Coronary artery (tissue), 2 donors: ENCODE data around the gene SLC17A9.
A peak's percentile ranks its signal among the peaks of the same experiment; 100 is the strongest.
"Not testable (repeated sequence)": the region's sequence is repeated elsewhere in the genome, so short reads cannot be mapped to it uniquely, and the experiment has no call there.

ENCODE experiments used
- DNase-seq: peaks from one replicate; pipeline ENCODE4 v3.0.0-alpha.2; 2017; ENCODE audit warnings: low spot score
- H3K27ac ChIP-seq, 2 donors: fragments of 200-600 bp; sonication (generic); one replicate each; pipeline ENCODE4 v1.5.1; 2016 to 2019
- H3K4me3 ChIP-seq: fragments of 200-600 bp; sonication (generic); 2 replicates; pipeline ENCODE4 v1.5.1; 2016; ENCODE audit warnings: mild to moderate bottlenecking, moderate library complexity
- CTCF ChIP-seq: fragments of 200-600 bp; sonication (generic); IDR thresholded peaks from one replicate; pipeline ENCODE4 v1.5.1; 2019; ENCODE audit warnings: antibody characterized with exemption

Gene SLC17A9

GRCh38 chr20:62921119-62921687 is 31.3 kb upstream of the SLC17A9 start:
- Histone ChIP-seq H3K4me3 (peak overlapping the region; percentile 46), H3K27ac (no peak overlapping the region)
- no peak for DNase-seq
- no peak for TF ChIP-seq CTCF

GRCh38 chr20:62922451-62922921 is 30.0 kb upstream of the SLC17A9 start:
- peak overlapping the region; percentile 50 to 92 for H3K27ac ChIP-seq
- H3K4me3 ChIP-seq, result no peak overlapping the region
- TF ChIP-seq CTCF, result no peak
- DNase-seq, result no peak

- DNase-seq, result not testable (repeated sequence)
- Histone ChIP-seq H3K27ac (peak overlapping the region; percentile 50 to 92), H3K4me3 (peak overlapping the region; percentile 84)
Measured at GRCh38 chr20:62923059-62923668, 29.3 kb upstream of the SLC17A9 start.

- TF ChIP-seq CTCF, result no peak
- Histone ChIP-seq H3K4me3 (peak overlapping the region; percentile 84), H3K27ac (peak overlapping the region; percentile 92 to 98)
- no peak for DNase-seq
Measured at GRCh38 chr20:62923669-62924441, 28.7 kb upstream of the SLC17A9 start.

- peak overlapping the region; percentile 92 to 98 for H3K27ac ChIP-seq
- no peak for DNase-seq
- no peak for TF ChIP-seq CTCF
- peak overlapping the region; percentile 84 for H3K4me3 ChIP-seq
Measured at GRCh38 chr20:62924442-62925075, 27.9 kb upstream of the SLC17A9 start.

GRCh38 chr20:62925076-62925419 is 27.5 kb upstream of the SLC17A9 start:
- TF ChIP-seq CTCF, result no peak

More at GRCh38 chr20:62925076-62925419, 27.5 kb upstream of the SLC17A9 start:
- DNase-seq, result no peak
- H3K27ac ChIP-seq, result peak overlapping the region; percentile 92 to 98
- H3K4me3 ChIP-seq, result peak overlapping the region; percentile 84
